SH-SY5Y (cell line): ENCODE data around the gene PLEKHA7.

Experiments used
- GATA2 ChIP-seq: IDR thresholded peaks from 2 replicates; pipeline ENCODE4 v1.6.1; 2011; ENCODE audit warnings: mild to moderate bottlenecking, low read depth, low read length
- GATA3 ChIP-seq: IDR thresholded peaks from 2 replicates; pipeline ENCODE4 v1.6.1; 2011; ENCODE audit warnings: low read depth, mild to moderate bottlenecking, low read length, moderate library complexity

PLEKHA7 gene

GRCh38 chr11:16804104-16804947, 209.9 kb downstream of the PLEKHA7 start:
- TF ChIP-seq GATA3 (no peak), GATA2 (no peak)

GRCh38 chr11:16801288-16801980, 212.8 kb downstream of the PLEKHA7 start:
- TF ChIP-seq GATA2 (no peak), GATA3 (no peak)

GRCh38 chr11:16800382-16800781, 213.8 kb downstream of the PLEKHA7 start:
- TF ChIP-seq GATA3: no peak
- no peak for TF ChIP-seq GATA2

GRCh38 chr11:16799890-16800289, 214.3 kb downstream of the PLEKHA7 start:
- TF ChIP-seq GATA2: no peak

- no peak for TF ChIP-seq GATA2
- no peak for TF ChIP-seq GATA3
Observed at GRCh38 chr11:16799221-16799620, 215.0 kb downstream of the PLEKHA7 start.

- TF ChIP-seq GATA2: no peak
- TF ChIP-seq GATA3: no peak
Observed at GRCh38 chr11:16797776-16798175, 216.4 kb downstream of the PLEKHA7 start.

GRCh38 chr11:16796311-16796710, 217.9 kb downstream of the PLEKHA7 start:
- no peak for TF ChIP-seq GATA3
- no peak for TF ChIP-seq GATA2

GRCh38 chr11:16795146-16795545, 219.1 kb downstream of the PLEKHA7 start:
- TF ChIP-seq GATA2 (no peak), GATA3 (no peak)

GRCh38 chr11:16794047-16794818, 220.0 kb downstream of the PLEKHA7 start:
- TF ChIP-seq GATA3 (no peak), GATA2 (no peak)

GRCh38 chr11:16793511-16793910, 220.7 kb downstream of the PLEKHA7 start:
- TF ChIP-seq GATA2 (no peak), GATA3 (no peak)

GRCh38 chr11:16793009-16793408, 221.2 kb downstream of the PLEKHA7 start:
- TF ChIP-seq GATA2 (no peak), GATA3 (no peak)

- TF ChIP-seq GATA2 (no peak), GATA3 (no peak)
Observed at GRCh38 chr11:16792426-16792825, 221.8 kb downstream of the PLEKHA7 start.

- TF ChIP-seq GATA3: no peak
- TF ChIP-seq GATA2: no peak
Observed at GRCh38 chr11:16791191-16791961, 222.8 kb downstream of the PLEKHA7 start.
